ENCODE data around the gene CR1. TPM values are rescaled to one million over a fixed set of nuclear protein-coding genes. Genes with fewer than 3 reads are reported as not detected.

Gene CR1
- total RNA-seq, 1 donor from 2014 or later, result 4.7 TPM

DNA sequence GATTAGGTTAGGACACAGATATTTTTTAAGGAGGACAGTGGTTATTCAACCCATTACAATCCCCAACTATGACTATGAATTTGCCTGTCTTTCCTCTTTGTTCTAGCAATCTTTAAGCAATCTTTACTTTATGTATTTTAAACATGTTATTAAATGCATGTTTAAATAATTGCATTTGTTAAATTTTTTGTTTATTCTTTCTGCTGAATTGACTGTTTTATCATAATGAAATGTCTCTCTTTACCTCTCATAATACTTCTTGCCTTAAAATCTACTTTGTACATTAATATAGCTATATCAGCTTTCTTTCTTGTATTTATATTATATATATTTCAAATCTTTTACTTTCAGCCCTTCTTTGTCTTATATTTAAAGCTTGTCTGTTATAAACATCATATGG is 195.1 kb downstream of the CR1 start:
- no peaks in the 10 kb centered on the region for H3K9me3 ChIP-seq (ENCODE audit: control insufficient read depth in 3 of 3, low read length in 3 of 3)
- no peaks in the 10 kb centered on the region for H3K27me3 ChIP-seq (ENCODE audit: control insufficient read depth in 3 of 3, insufficient read depth in 3 of 3, low read length in 3 of 3)
- no peak overlapping the region for H3K9ac ChIP-seq (ENCODE audit: low read depth in 1 of 3, low read length in 3 of 3)
- H3K4me3 ChIP-seq (ENCODE audit: low read length in 3 of 3), result no peak overlapping the region
- no peaks in the 10 kb centered on the region for H3K36me3 ChIP-seq (ENCODE audit: control insufficient read depth in 3 of 3, insufficient read depth in 3 of 3, low read length in 3 of 3)
- H3K27ac ChIP-seq (ENCODE audit: low read depth, low read length), result no peak overlapping the region
- no peaks in the 10 kb centered on the region for H3K4me1 ChIP-seq (ENCODE audit: control insufficient read depth in 3 of 3, insufficient read depth in 3 of 3, low read length in 3 of 3)

Other genes starting within 250 kb of the CR1 start
- 11.0 TPM for gene CD55, start 174.5 kb upstream of the CR1 start, total RNA-seq
- not detected for gene CR2, start 41.8 kb upstream of the CR1 start, total RNA-seq
- gene CR1L, start 149.0 kb downstream of the CR1 start, total RNA-seq, result 2.6 TPM